Neural progenitor cell (in vitro differentiated cells): ENCODE results near the gene FAM161A. TPM values are rescaled to one million over a fixed set of nuclear protein-coding genes. Genes with fewer than 3 reads are reported as not detected.

Source experiments
- DNase-seq: peaks from one replicate; pipeline ENCODE4 v3.0.0-alpha.2; 2016; ENCODE audit warnings: low spot score
- H2AFZ ChIP-seq: fragments of 200-600 bp; sonication (generic); replicated peaks from 2 replicates; pipeline ENCODE4 v1.6.1; 2016; ENCODE audit warnings: antibody characterized with exemption
- H3F3A ChIP-seq: fragments of 200-600 bp; sonication (generic); 2 replicates; pipeline ENCODE4 v1.6.1; 2016; ENCODE audit warnings: antibody characterized with exemption, low read depth
- H3K27ac ChIP-seq: fragments of 200-600 bp; sonication (generic); 2 replicates; pipeline ENCODE4 v1.5.1; 2016; ENCODE audit warnings: mild to moderate bottlenecking
- H3K27me3 ChIP-seq: fragments of 200-600 bp; sonication (generic); 2 replicates; pipeline ENCODE4 v1.6.1; 2016; ENCODE audit warnings: mild to moderate bottlenecking, moderate library complexity
- H3K36me3 ChIP-seq: fragments of 200-600 bp; sonication (generic); 2 replicates; pipeline ENCODE4 v1.5.1; 2016
- H3K4me1 ChIP-seq: fragments of 200-600 bp; sonication (generic); 2 replicates; pipeline ENCODE4 v1.6.1; 2016; ENCODE audit warnings: mixed run types
- H3K4me2 ChIP-seq: fragments of 200-600 bp; sonication (generic); 2 replicates; pipeline ENCODE4 v1.6.1; 2016
- H3K4me3 ChIP-seq: fragments of 200-600 bp; sonication (generic); 2 replicates; pipeline ENCODE4 v1.5.1; 2016
- H3K79me2 ChIP-seq: fragments of 200-600 bp; sonication (generic); 2 replicates; pipeline ENCODE4 v1.6.1; 2016; ENCODE audit warnings: low read depth
- H3K9ac ChIP-seq: fragments of 200-600 bp; sonication (generic); 2 replicates; pipeline ENCODE4 v1.6.1; 2016
- H3K9me3 ChIP-seq: fragments of 200-600 bp; sonication (generic); 2 replicates; pipeline ENCODE4 v1.5.1; 2016; ENCODE audit warnings: low read depth
- H4K20me1 ChIP-seq: fragments of 200-600 bp; sonication (generic); 2 replicates; pipeline ENCODE4 v1.6.1; 2016; ENCODE audit warnings: low read depth
- H3K27ac Mint-ChIP-seq: 3 replicates; pipeline ENCODE4 v1.8.0; 2021; ENCODE audit warnings: mixed read lengths
- H3K27me3 Mint-ChIP-seq: 2 replicates; pipeline ENCODE4 v1.8.0; 2022; ENCODE audit warnings: low read depth, mild to moderate bottlenecking, inconsistent platforms, moderate library complexity, mixed read lengths; ENCODE audit not compliant: insufficient read depth
- H3K36me3 Mint-ChIP-seq: 3 replicates; pipeline ENCODE4 v1.8.0; 2021; ENCODE audit warnings: mixed read lengths
- H3K4me1 Mint-ChIP-seq: 3 replicates; pipeline ENCODE4 v1.8.0; 2021; ENCODE audit warnings: mixed read lengths
- H3K4me3 Mint-ChIP-seq: 3 replicates; pipeline ENCODE4 v1.8.0; 2021; ENCODE audit warnings: mild to moderate bottlenecking, moderate library complexity, mixed read lengths
- H3K9me3 Mint-ChIP-seq: 3 replicates; pipeline ENCODE4 v1.8.0; 2020; ENCODE audit warnings: mixed read lengths
- CTCF ChIP-seq: fragments of 200-600 bp; sonication (generic); IDR thresholded peaks from 2 replicates; pipeline ENCODE4 v1.5.1; 2017; ENCODE audit warnings: antibody characterized with exemption, mild to moderate bottlenecking
- EZH2 ChIP-seq: fragments of 200-600 bp; sonication (generic); IDR thresholded peaks from 2 replicates; pipeline ENCODE4 v1.6.1; 2017; ENCODE audit warnings: antibody characterized with exemption, mild to moderate bottlenecking, moderate library complexity
- EZH2phosphoT487 ChIP-seq: fragments of 200-600 bp; sonication (generic); IDR thresholded peaks from 2 replicates; pipeline ENCODE4 v1.6.1; 2017; ENCODE audit warnings: antibody characterized with exemption
- small RNA-seq: library from RNA; depleted of rRNA; stranded (forward); fragments of <200 nt; gene quantifications from one replicate; pipeline ENCODE3, GENCODE V24; 2015
- total RNA-seq: library from RNA; depleted of rRNA; stranded (reverse); fragments of >200 nt; gene quantifications from 2 replicates; pipeline ENCODE4 v1.2.3, GENCODE V29; 2015; ENCODE audit warnings: low replicate concordance

FAM161A gene
- total RNA-seq, 1 donor from 2014 or later: 23.3 TPM

- TF ChIP-seq EZH2phosphoT487 (no peak), CTCF (no peak), EZH2 (no peak)
- H3K27ac Mint-ChIP-seq: no peak overlapping the region
- Histone ChIP-seq H3F3A (no peaks in the 10 kb centered on the region), H3K4me3 (no peak overlapping the region), H3K4me2 (no peak overlapping the region), H3K79me2 (no peaks in the 10 kb centered on the region), H2AFZ (no peak overlapping the region), H3K9ac (no peak overlapping the region), H3K9me3 (no peaks in the 10 kb centered on the region), H3K4me1 (no peaks in the 10 kb centered on the region), H3K36me3 (no peaks in the 10 kb centered on the region), H4K20me1 (no peaks in the 10 kb centered on the region), H3K27me3 (no peaks in the 10 kb centered on the region), H3K27ac (no peak overlapping the region)
- H3K4me3 Mint-ChIP-seq: no peak overlapping the region
- peaks cover 3% of the 10 kb centered on the region for H3K4me1 Mint-ChIP-seq
- no peak for DNase-seq
- H3K36me3 Mint-ChIP-seq: no peaks in the 10 kb centered on the region
- no peaks in the 10 kb centered on the region for H3K27me3 Mint-ChIP-seq
- peaks cover 4% of the 10 kb centered on the region for H3K9me3 Mint-ChIP-seq
Observed at GRCh38 chr2:61785583-61785982, 68.3 kb downstream of the FAM161A start.

- H3K4me2 ChIP-seq: no peak overlapping the region
- H3K4me1 ChIP-seq: no peaks in the 10 kb centered on the region
- Mint-ChIP-seq H3K4me3 (no peak overlapping the region), H3K4me1 (peaks cover 3% of the 10 kb centered on the region), H3K36me3 (no peaks in the 10 kb centered on the region), H3K27me3 (no peaks in the 10 kb centered on the region), H3K9me3 (peaks cover 4% of the 10 kb centered on the region), H3K27ac (no peak overlapping the region)
- no peak overlapping the region for H2AFZ ChIP-seq
- no peaks in the 10 kb centered on the region for H3K79me2 ChIP-seq
- H4K20me1 ChIP-seq: no peaks in the 10 kb centered on the region
- H3K27ac ChIP-seq: no peak overlapping the region
- H3K27me3 ChIP-seq: no peaks in the 10 kb centered on the region
- TF ChIP-seq EZH2phosphoT487 (no peak), EZH2 (no peak), CTCF (no peak)
- no peak overlapping the region for H3K4me3 ChIP-seq
- no peak overlapping the region for H3K9ac ChIP-seq
- no peak for DNase-seq
- H3F3A ChIP-seq: no peaks in the 10 kb centered on the region
- H3K9me3 ChIP-seq: no peaks in the 10 kb centered on the region
- H3K36me3 ChIP-seq: no peaks in the 10 kb centered on the region
Observed at GRCh38 chr2:61784643-61785042, 69.2 kb downstream of the FAM161A start.

- Mint-ChIP-seq H3K4me1 (peaks cover 5% of the 10 kb centered on the region), H3K27me3 (no peaks in the 10 kb centered on the region), H3K36me3 (no peaks in the 10 kb centered on the region), H3K4me3 (no peak overlapping the region), H3K9me3 (peaks cover 4% of the 10 kb centered on the region), H3K27ac (no peak overlapping the region)
- H3K4me3 ChIP-seq: no peak overlapping the region
- peak overlapping the region; percentile 55 for H2AFZ ChIP-seq
- H3K4me2 ChIP-seq: no peak overlapping the region
- H4K20me1 ChIP-seq: no peaks in the 10 kb centered on the region
- TF ChIP-seq EZH2 (no peak), CTCF (no peak), EZH2phosphoT487 (no peak)
- DNase-seq: no peak
- H3K27ac ChIP-seq: no peak overlapping the region
- H3F3A ChIP-seq: no peaks in the 10 kb centered on the region
- H3K27me3 ChIP-seq: no peaks in the 10 kb centered on the region
- no peaks in the 10 kb centered on the region for H3K9me3 ChIP-seq
- H3K79me2 ChIP-seq: no peaks in the 10 kb centered on the region
- H3K4me1 ChIP-seq: no peaks in the 10 kb centered on the region
- no peak overlapping the region for H3K9ac ChIP-seq
- H3K36me3 ChIP-seq: no peaks in the 10 kb centered on the region
Observed at GRCh38 chr2:61775956-61776570, 77.8 kb downstream of the FAM161A start.

Small RNAs within 50 kb of the gene (small RNA-seq; reads per million reads assigned to genes)
- not detected for gene RPS24P7

Other genes with a start within 250 kb of the FAM161A start
- gene CCT4, start 34.6 kb upstream of the FAM161A start, total RNA-seq: 314 and 381 TPM in 2 replicates
- gene COMMD1, start 51.6 kb upstream of the FAM161A start, total RNA-seq: 26.7 and 36.9 TPM in 2 replicates